Vagina (tissue), 2 donors: Measurements from ENCODE around the gene OS9. TPM values are rescaled to one million over a fixed set of nuclear protein-coding genes. Genes with fewer than 3 reads are reported as not detected.

Experiments
- DNase-seq, 2 donors: peaks; one replicate each; pipeline ENCODE4 v3.0.0-alpha.2; 2017; ENCODE audit errors: extremely low spot score in 2 of 2
- H3K27ac ChIP-seq: fragments of 200-600 bp; sonication (generic); one replicate; pipeline ENCODE4 v1.5.1; 2019
- H3K27me3 ChIP-seq: fragments of 200-600 bp; sonication (generic); one replicate; pipeline ENCODE4 v1.5.1; 2019
- H3K36me3 ChIP-seq, 2 donors: fragments of 200-600 bp; sonication (generic); one replicate each; pipeline ENCODE4 v1.5.1; 2017 to 2019
- H3K4me1 ChIP-seq: fragments of 200-600 bp; sonication (generic); one replicate; pipeline ENCODE4 v1.5.1; 2019
- H3K4me3 ChIP-seq, 2 donors: fragments of 200-600 bp; sonication (generic); 1 replicate in 1 of 2; 2 replicates in 1 of 2; pipeline ENCODE4 v1.5.1; 2016 to 2019
- H3K9me3 ChIP-seq: fragments of 200-600 bp; sonication (generic); one replicate; pipeline ENCODE4 v1.5.1; 2019
- CTCF ChIP-seq, 3 experiments: fragments of 450-650 bp in 2 of 3; fragments of 200-600 bp in 1 of 3; sonication (generic) in 1 of 3; IDR thresholded peaks; one replicate each; pipeline ENCODE4 v1.5.1; 2017 to 2019; ENCODE audit warnings: antibody characterized with exemption in 3 of 3, mild to moderate bottlenecking in 2 of 3, moderate library complexity in 2 of 3
- POLR2A ChIP-seq, 2 donors: fragments of 450-650 bp; IDR thresholded peaks; one replicate each; pipeline ENCODE4 v1.6.1; 2017; ENCODE audit warnings: antibody characterized with exemption in 2 of 2, mild to moderate bottlenecking in 2 of 2, moderate library complexity in 2 of 2
- POLR2AphosphoS5 ChIP-seq, 2 donors: sonication (generic); formaldehyde crosslinking; IDR thresholded peaks; one replicate each; pipeline ENCODE4 v1.9.0; 2017; ENCODE audit warnings: antibody characterized with exemption in 2 of 2, mild to moderate bottlenecking in 2 of 2, low read depth in 1 of 2; ENCODE audit not compliant: insufficient read depth in 1 of 2
- intact Hi-C: fragments of 100-400 bp; cut with DNase I; formaldehyde crosslinking; loops from one replicate; pipeline ENCODE4 v1.15.1; 2023
- total RNA-seq: library from RNA; depleted of rRNA; stranded (reverse); fragments of >200 nt; gene quantifications from one replicate; pipeline ENCODE4 v1.2.3, GENCODE V29; 2016

OS9 gene
- total RNA-seq, 1 donor from 2014 or later: 105 TPM

DNA sequence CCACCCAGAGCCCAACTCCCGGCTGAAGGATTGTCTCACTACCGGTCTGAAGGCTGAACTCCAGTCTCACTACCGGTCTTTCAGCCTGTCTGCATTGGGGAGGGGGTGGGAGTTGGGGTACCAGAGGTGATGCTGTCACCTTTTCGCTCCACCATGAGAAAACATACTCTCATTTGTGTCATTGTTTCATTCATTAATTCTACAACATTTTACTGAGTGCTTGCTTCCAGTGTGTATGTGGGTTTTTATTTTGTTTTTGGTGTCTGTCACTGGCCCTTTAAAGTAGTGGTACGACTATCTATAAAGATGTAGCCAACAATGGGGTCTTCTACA lies 58.7 kb downstream of the OS9 start:
- Histone ChIP-seq H3K27me3 (no peaks in the 10 kb centered on the region), H3K36me3 (peaks cover 0 to 21% of the 10 kb centered on the region in 2 donors), H3K4me1 (peaks cover 44% of the 10 kb centered on the region), H3K9me3 (no peaks in the 10 kb centered on the region), H3K27ac (peak overlapping the region; percentile 83), H3K4me3 (peak overlapping the region; percentile 67 to 77)
- intact Hi-C loops: no loop called here
- TF ChIP-seq POLR2A (IDR thresholded peaks at IDR 0.05) (no peak), POLR2AphosphoS5 (IDR thresholded peaks at IDR 0.05; ENCODE audit: insufficient read depth in 1 of 2, low read depth in 1 of 2) (no peak), CTCF (IDR thresholded peaks at IDR 0.05) (no peak)
- no peak for DNase-seq

GRCh38 chr12:57753756-57754337 lies 59.9 kb downstream of the OS9 start:
- Histone ChIP-seq H3K9me3 (no peaks in the 10 kb centered on the region), H3K4me1 (peaks cover 44% of the 10 kb centered on the region), H3K27me3 (no peaks in the 10 kb centered on the region), H3K4me3 (no peak overlapping the region), H3K36me3 (peaks cover 0 to 8% of the 10 kb centered on the region in 2 donors), H3K27ac (no peak overlapping the region)
- no peak for DNase-seq
- intact Hi-C loops: no loop called here
- no peak for TF ChIP-seq POLR2A (IDR thresholded peaks at IDR 0.05)
- TF ChIP-seq CTCF (IDR thresholded peaks at IDR 0.05): no peak
- TF ChIP-seq POLR2AphosphoS5 (IDR thresholded peaks at IDR 0.05; ENCODE audit: insufficient read depth in 1 of 2, low read depth in 1 of 2): no peak

- DNase-seq: no peak
- Histone ChIP-seq H3K9me3 (no peaks in the 10 kb centered on the region), H3K27ac (peak within 1 kb of the TSS; percentile 53), H3K27me3 (no peaks in the 10 kb centered on the region), H3K36me3 (peaks cover 0 to under 1% of the 10 kb centered on the region in 2 donors), H3K4me3 (peak within 1 kb of the TSS; percentile 75 to 78), H3K4me1 (peaks cover 44% of the 10 kb centered on the region)
- intact Hi-C loops: no loop called here
- TF ChIP-seq POLR2AphosphoS5 (IDR thresholded peaks at IDR 0.05; ENCODE audit: insufficient read depth in 1 of 2, low read depth in 1 of 2): no peak
- no peak for TF ChIP-seq CTCF (IDR thresholded peaks at IDR 0.05)
- no peak for TF ChIP-seq POLR2A (IDR thresholded peaks at IDR 0.05)
Measured at GRCh38 chr12:57754411-57755193, 60.7 kb downstream of the OS9 start, which contains the start of gene MARCHF9. Gene MARCHF9 (plus strand): TSS chr12:57755103. CDS start chr12:57755529, 426 bp downstream.

- H3K27ac ChIP-seq: peak overlapping the region; percentile 53
- H3K4me1 ChIP-seq: peaks cover 44% of the 10 kb centered on the region
- H3K9me3 ChIP-seq: no peaks in the 10 kb centered on the region
- peak overlapping the region; percentile 75 to 78 for H3K4me3 ChIP-seq
- H3K27me3 ChIP-seq: no peaks in the 10 kb centered on the region
- no peak for DNase-seq
- H3K36me3 ChIP-seq: no peaks in the 10 kb centered on the region
- TF ChIP-seq CTCF (IDR thresholded peaks at IDR 0.05): no peak
- no peak for TF ChIP-seq POLR2A (IDR thresholded peaks at IDR 0.05)
- no peak for TF ChIP-seq POLR2AphosphoS5 (IDR thresholded peaks at IDR 0.05; ENCODE audit: insufficient read depth in 1 of 2, low read depth in 1 of 2)
- intact Hi-C loops: no loop called here
Measured at GRCh38 chr12:57755194-57755453, 61.2 kb downstream of the OS9 start.
